Endothelial cell (in vitro differentiated cells): Measurements from ENCODE around the gene SASH1. TPM values are rescaled to one million over a fixed set of nuclear protein-coding genes. Genes with fewer than 3 reads are reported as not detected.
A peak's percentile ranks its signal among the peaks of the same experiment; 100 is the strongest.

Experiments used
- DNase-seq: peaks from one replicate; pipeline ENCODE4 v3.0.0; 2021; ENCODE audit warnings: low spot score
- H3K27ac Mint-ChIP-seq: one replicate; pipeline ENCODE4 v1.8.0; 2021; ENCODE audit warnings: mixed read lengths, inconsistent platforms; ENCODE audit not compliant: unreplicated experiment
- H3K27me3 Mint-ChIP-seq: one replicate; pipeline ENCODE4 v1.8.0; 2021; ENCODE audit warnings: mild to moderate bottlenecking, moderate library complexity, mixed read lengths, inconsistent platforms; ENCODE audit not compliant: unreplicated experiment
- H3K36me3 Mint-ChIP-seq: one replicate; pipeline ENCODE4 v1.8.0; 2021; ENCODE audit warnings: mild to moderate bottlenecking, low read depth, mixed read lengths, inconsistent platforms; ENCODE audit not compliant: unreplicated experiment
- H3K4me1 Mint-ChIP-seq: one replicate; pipeline ENCODE4 v1.8.0; 2021; ENCODE audit warnings: mild to moderate bottlenecking, mixed read lengths, inconsistent platforms; ENCODE audit not compliant: unreplicated experiment
- H3K4me3 Mint-ChIP-seq: one replicate; pipeline ENCODE4 v1.8.0; 2021; ENCODE audit warnings: mild to moderate bottlenecking, mixed read lengths, inconsistent platforms; ENCODE audit not compliant: unreplicated experiment
- H3K9me3 Mint-ChIP-seq: one replicate; pipeline ENCODE4 v1.8.0; 2021; ENCODE audit warnings: mixed read lengths, inconsistent platforms; ENCODE audit not compliant: unreplicated experiment
- total RNA-seq: library from RNA; stranded (reverse); fragmentation: NEBNext Ultra II Directional; extraction: Animal tissue kit (Norgen Biotek cat#: 25700); gene quantifications from one replicate; pipeline ENCODE4 v1.2.1, GENCODE V29; 2021; ENCODE audit not compliant: unreplicated experiment
- TF ChIP-seq, protein P1 (sequence below): fragments of 200-600 bp; sonication (generic); IDR thresholded peaks from one replicate; pipeline ENCODE4 v1.5.0; 2021; ENCODE audit warnings: antibody characterized with exemption; ENCODE audit not compliant: unreplicated experiment

The SASH1 gene
- total RNA-seq, 1 donor from 2014 or later, result 138 TPM

DNA sequence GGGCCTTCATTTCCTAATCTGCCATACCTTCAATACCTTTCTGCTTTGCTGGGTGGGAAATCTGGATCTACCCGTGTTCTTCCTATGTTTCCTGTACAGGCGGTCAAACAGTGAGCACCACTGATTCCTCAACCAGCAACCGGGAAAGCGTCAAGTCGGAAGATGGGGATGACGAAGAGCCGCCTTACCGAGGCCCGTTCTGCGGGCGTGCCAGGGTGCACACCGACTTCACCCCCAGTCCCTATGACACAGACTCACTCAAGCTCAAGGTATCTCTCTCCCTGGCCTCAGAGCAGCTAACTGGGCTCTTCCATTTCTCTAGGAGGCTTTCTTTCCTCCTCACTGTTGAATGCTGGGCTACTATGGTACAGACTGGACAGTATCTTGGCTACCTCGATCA is 190.1 kb downstream of the SASH1 start:
- Mint-ChIP-seq H3K4me3 (peak overlapping the region; percentile 30), H3K9me3 (no peaks in the 10 kb centered on the region), H3K36me3 (peaks cover 77% of the 10 kb centered on the region), H3K27me3 (peaks cover 8% of the 10 kb centered on the region), H3K27ac (no peak overlapping the region), H3K4me1 (peaks cover 16% of the 10 kb centered on the region)
- TF ChIP-seq, protein P1, sequence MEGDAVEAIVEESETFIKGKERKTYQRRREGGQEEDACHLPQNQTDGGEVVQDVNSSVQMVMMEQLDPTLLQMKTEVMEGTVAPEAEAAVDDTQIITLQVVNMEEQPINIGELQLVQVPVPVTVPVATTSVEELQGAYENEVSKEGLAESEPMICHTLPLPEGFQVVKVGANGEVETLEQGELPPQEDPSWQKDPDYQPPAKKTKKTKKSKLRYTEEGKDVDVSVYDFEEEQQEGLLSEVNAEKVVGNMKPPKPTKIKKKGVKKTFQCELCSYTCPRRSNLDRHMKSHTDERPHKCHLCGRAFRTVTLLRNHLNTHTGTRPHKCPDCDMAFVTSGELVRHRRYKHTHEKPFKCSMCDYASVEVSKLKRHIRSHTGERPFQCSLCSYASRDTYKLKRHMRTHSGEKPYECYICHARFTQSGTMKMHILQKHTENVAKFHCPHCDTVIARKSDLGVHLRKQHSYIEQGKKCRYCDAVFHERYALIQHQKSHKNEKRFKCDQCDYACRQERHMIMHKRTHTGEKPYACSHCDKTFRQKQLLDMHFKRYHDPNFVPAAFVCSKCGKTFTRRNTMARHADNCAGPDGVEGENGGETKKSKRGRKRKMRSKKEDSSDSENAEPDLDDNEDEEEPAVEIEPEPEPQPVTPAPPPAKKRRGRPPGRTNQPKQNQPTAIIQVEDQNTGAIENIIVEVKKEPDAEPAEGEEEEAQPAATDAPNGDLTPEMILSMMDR, result no peak
- no peak for DNase-seq

- peaks cover 8% of the 10 kb centered on the region for H3K27me3 Mint-ChIP-seq
Measured at GRCh38 chr6:148533309-148534107, 190.9 kb downstream of the SASH1 start.

GRCh38 chr6:148534871-148535270 is 192.2 kb downstream of the SASH1 start:
- H3K27ac Mint-ChIP-seq, result no peak overlapping the region
- H3K9me3 Mint-ChIP-seq, result no peaks in the 10 kb centered on the region
- H3K36me3 Mint-ChIP-seq, result peaks cover 78% of the 10 kb centered on the region
- no peak for DNase-seq
- TF ChIP-seq, protein P1, result no peak
- peaks cover 10% of the 10 kb centered on the region for H3K27me3 Mint-ChIP-seq
- H3K4me3 Mint-ChIP-seq, result peak overlapping the region; percentile 60
- peaks cover 24% of the 10 kb centered on the region for H3K4me1 Mint-ChIP-seq

More at GRCh38 chr6:148533309-148534107, 190.9 kb downstream of the SASH1 start:
- DNase-seq, result no peak
- TF ChIP-seq, protein P1, result no peak
- peak overlapping the region; percentile 68 for H3K4me3 Mint-ChIP-seq
- peaks cover 77% of the 10 kb centered on the region for H3K36me3 Mint-ChIP-seq
- peaks cover 24% of the 10 kb centered on the region for H3K4me1 Mint-ChIP-seq
- H3K9me3 Mint-ChIP-seq, result no peaks in the 10 kb centered on the region
- no peak overlapping the region for H3K27ac Mint-ChIP-seq

- Mint-ChIP-seq H3K36me3 (peaks cover 84% of the 10 kb centered on the region), H3K4me1 (peaks cover 22% of the 10 kb centered on the region), H3K27me3 (peaks cover 10% of the 10 kb centered on the region), H3K27ac (peak overlapping the region; percentile 16), H3K9me3 (no peaks in the 10 kb centered on the region), H3K4me3 (peak overlapping the region; percentile 70)
- DNase-seq, result no peak
- TF ChIP-seq, protein P1, result no peak
Measured at GRCh38 chr6:148535381-148535780, 192.7 kb downstream of the SASH1 start.

GRCh38 chr6:148535976-148536375 is 193.3 kb downstream of the SASH1 start:
- peaks cover 17% of the 10 kb centered on the region for H3K4me1 Mint-ChIP-seq
- H3K4me3 Mint-ChIP-seq, result peak overlapping the region; percentile 70
- no peaks in the 10 kb centered on the region for H3K9me3 Mint-ChIP-seq
- no peak for DNase-seq
- H3K27ac Mint-ChIP-seq, result no peak overlapping the region
- TF ChIP-seq, protein P1, result no peak
- H3K36me3 Mint-ChIP-seq, result peaks cover 87% of the 10 kb centered on the region
- H3K27me3 Mint-ChIP-seq, result peaks cover 10% of the 10 kb centered on the region
